GM19351 (cell line): ENCODE results near the gene STK39.
A peak's percentile ranks its signal among the peaks of the same experiment; 100 is the strongest.

Source experiments
- ATAC-seq: cut with Tn5 transposase; IDR thresholded peaks from one replicate; pipeline ENCODE4 v1.9.1; 2021; ENCODE audit warnings: mild to moderate bottlenecking, moderate library complexity; ENCODE audit not compliant: unreplicated experiment

Gene STK39

GRCh38 chr2:168210895-168211570, 36.4 kb downstream of the STK39 start:
- peak; percentile 62 for ATAC-seq

DNA sequence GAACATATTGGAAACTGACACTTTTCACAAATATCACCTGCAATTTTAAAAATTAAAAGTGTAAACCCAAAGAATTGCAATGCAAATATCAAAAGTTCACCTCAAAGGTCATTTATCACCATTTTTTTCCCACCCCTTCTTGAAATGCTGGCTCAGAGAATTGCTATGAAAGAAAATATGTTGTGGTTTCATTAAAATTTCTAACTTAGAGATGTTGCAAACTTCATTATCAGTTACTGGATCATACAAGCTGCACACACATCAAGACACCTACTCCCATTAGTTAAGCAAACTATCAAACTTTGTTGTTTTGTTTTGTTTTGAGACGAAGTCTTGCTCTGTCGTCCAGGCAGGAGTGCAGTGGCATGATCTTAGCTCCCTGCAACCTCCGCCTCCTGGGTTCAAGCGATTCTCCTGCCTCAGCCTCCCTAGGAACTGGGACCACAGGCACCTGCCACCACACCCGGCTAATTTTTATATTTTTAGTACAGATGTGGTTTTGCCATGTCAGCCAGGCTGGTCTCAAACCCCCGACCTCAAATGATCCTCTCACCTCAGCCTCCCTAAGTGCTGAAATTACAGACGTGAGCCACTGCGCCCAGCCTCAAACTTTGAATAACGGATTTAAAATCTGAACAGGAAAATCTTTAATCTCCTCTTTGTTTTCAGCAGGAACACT, 37.0 kb downstream of the STK39 start:
- ATAC-seq: no peak

- ATAC-seq: no peak
Measured at GRCh38 chr2:168208652-168209051, 38.7 kb downstream of the STK39 start.

- ATAC-seq: no peak
Measured at GRCh38 chr2:168207851-168208250, 39.5 kb downstream of the STK39 start.

GRCh38 chr2:168203762-168204693, 43.4 kb downstream of the STK39 start:
- ATAC-seq: no peak

DNA sequence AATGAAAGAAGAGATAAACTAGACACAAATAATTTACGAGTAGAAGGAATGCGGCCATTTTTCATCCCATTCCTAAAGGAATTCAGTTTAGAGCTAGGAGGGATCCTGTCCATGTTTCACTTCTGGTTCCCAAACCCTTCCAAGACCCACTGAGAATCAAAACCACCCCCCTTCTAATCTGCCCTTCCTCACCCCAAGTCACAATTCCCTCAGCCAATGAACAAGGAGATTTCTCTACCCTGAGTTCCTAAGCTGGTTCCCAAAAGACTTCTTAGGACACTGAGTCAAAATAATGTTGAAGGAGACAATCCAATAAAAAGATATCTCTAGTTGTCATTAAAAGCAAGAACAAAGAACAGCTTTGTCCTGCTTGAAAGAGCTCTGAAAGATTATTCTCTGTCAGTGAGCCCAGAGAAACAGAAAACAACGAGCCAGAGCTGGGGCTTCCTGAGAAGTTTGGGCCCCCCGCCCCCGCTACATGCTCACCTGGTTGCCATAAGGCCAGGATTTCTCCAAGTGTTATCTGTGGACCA, 45.7 kb downstream of the STK39 start:
- ATAC-seq: no peak

DNA sequence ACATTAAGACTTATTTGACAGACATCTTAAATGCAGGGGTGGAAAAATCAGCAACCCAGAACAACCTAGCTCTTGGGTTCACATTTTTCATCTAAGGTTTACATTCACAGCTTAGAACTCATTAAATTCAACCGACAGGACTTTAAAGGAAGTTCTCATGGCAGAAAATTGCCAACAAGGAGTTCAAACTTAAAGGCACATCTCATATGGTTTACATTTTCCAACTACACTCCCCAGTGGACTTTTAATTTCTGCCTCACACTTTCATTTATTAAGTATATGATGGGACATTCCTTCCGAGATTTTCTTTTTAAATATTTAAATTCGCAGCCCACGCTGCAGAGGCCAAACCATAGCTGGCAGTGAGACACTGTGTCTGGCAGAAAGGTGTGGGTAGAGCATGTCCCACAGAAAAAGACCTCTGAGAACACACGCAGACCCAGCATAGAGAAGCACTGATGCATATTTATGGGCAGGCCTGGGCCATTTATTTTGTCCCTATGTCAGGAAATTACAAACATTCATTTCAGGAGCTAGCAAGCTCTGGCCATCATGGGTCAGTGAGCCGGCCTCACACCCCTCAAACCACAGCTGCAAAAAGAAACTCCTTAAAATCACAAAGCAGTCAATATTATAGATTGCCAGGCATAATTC, 46.3 kb downstream of the STK39 start:
- no peak for ATAC-seq

GRCh38 chr2:168198476-168199207, 48.8 kb downstream of the STK39 start:
- no peak for ATAC-seq

DNA sequence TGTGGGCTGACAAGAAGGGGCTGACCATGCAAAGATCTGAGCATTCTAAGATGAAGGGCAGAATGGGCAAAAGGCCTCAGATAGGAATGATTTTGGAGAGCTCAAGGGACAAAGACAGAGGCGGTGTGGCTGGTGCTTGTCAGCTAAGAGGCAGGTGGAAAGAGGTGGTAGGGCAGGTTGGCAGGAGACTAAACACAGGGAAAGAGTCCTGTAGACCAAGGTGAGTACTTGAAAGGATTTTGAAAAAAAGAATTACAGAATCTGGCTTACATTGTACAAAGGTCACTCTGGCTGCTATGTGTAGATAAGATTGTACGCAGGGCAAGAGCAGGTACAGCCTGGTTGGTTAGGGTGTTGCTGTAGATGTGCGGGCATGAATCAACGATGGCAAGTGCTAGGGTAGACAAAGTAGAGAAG, 50.6 kb downstream of the STK39 start:
- ATAC-seq: no peak

DNA sequence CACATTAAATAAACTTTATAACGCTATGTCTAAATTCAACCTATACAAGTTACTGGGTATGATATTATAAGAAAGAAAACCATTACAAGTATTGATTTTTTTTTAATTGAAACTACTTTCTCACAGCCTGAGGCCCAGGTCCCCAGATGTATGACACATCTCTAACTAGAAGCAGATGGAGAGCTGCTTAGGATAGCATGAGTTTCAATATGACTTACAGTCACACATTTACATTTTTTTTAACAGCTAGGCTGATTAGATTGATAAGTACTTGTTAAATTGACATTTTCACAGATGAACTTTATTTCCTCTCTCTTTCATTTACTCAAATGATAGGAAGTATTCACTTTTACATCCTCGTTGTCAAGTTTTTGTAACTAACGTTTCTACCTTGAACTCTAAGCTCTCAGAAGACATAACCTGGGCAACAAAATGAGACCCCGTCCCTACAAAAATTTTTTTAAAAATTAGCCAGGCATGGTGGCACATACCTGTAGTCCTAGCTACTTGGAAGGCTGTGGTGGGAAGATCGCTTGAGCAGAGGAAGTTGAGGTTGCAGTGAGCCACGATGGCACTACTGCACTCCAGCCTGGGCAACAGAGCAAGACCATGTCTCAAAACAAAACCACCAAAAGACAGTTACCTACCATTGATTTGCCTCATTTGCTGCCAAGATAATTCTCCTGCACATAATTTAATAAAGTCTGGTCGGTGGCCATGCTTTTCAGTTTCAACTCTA, 52.4 kb downstream of the STK39 start:
- peak; percentile 95 for ATAC-seq

- ATAC-seq: no peak
Measured at GRCh38 chr2:168192839-168193616, 54.4 kb downstream of the STK39 start.

DNA sequence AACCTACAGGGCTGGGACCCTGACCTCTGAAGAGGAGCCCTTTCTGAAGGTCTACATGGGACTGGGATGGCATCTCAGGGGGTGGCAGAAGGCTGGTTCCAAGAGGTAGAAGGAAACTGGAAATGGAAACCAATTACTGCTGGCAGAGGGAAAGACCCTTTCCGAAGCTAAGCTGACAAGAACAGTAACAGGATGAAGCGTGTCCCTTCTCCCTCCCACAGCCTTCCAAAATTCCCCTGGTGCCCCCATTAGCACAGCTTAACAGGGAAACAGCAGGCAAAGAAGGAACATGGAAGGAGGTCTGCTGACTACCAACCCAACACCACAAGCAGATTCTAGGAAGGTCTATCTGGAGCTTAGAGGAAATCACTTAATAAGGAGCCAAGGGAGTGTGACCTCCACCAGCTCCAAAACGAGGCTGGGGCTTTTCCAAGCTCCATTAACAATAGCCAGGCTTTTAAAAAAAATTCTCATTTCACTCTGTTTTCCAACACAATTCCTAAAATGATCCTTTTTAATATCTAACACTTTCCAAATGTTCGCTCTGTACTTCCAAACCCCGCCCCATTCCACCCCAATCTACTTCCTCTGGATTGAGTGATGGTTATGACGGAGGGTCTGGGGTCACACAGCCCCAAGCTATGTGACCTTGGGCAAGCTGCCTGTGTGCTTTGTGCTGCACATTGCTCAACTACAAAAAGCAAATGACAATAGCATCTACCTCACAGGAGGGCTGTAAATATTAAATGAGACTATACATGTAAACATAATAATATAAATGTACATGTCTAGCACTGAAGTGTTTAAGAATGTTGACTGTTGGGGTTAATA, 55.2 kb downstream of the STK39 start:
- ATAC-seq: no peak

DNA sequence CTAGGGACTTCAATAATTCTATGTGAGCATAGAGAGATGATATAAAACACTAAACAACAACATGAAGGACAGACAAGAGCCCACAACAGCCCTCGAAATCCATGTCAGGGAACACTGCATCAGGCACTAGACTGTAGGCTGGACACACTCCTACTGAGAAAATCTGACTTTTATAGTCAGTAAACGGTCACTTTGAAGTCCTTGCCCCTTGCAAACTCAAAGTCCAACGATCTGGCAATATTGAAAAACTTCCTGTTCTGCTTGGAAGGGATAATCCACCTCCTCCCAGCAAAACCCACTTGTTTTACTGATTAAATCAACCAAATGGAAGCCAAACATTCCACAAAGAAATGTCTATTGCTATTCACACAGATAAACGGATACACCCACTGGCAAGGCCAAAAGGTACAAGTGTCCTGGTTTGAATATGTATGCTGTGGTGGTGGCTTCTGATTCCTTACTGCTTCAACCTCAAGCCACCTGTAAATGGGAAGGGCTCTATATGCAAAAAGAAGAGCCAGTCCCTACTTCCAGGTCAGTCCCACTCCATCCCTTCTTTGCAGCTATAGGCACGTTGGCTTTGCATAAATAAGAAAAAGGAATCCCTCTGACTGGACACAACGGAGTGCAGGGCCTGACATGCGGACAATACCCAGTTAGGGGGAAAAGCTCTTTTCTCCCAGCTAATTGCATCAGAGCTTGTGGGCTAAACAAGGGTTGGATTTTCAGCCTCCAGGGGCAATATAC, 56.6 kb downstream of the STK39 start:
- ATAC-seq: no peak

DNA sequence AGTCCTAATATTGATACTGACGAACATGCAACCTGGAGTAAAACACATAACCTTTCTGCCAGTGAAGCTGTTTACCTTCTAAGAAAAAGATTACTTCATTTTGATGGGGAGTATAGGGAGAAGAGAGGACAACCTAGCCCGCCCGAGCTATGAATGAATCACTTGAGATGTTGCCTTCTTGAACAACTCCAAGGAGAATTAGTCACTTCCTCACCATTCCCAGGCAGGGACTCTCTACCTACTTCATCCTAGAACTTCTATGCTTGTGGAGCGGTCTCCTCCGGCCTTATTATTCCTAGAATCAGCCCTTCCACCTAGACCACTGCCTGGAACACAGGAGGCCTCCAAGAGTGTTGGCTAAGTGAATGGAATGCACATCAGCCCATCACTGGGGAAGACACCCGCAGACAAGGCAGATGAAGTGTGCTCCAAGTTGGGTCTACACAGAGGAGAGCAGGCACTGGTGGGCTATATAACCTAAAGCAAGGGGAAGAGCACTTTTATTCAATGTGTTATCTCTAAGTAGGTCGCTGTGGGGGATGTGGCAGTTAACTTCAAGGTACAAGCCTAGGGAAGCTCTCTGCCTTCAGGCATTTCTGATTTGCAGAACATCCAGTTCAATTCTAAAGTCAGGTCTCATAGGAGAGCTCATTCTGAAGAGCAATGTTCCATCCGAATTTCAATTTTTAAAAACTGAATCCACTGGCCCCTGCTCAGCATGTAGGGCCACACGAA, 57.4 kb downstream of the STK39 start:
- ATAC-seq: no peak

DNA sequence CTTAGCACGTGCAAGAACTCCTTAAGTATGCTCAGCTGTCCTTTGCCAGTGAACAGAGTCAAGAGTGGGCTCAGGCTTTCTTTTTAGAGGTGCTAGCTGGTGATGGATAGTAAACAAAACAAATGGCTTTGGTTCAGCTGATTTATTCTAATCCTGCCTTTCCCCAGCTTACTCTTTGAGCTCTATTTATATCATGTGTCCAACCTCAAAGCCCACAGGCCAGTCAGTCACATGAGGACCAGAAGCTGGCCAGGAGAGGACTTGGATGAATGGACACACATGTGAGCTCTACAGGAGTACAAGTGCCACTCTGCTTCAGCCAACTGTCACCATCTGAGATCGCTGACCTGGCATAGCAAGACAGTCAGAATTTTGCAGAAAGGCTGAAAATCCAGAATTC, 59.4 kb downstream of the STK39 start:
- ATAC-seq: no peak

DNA sequence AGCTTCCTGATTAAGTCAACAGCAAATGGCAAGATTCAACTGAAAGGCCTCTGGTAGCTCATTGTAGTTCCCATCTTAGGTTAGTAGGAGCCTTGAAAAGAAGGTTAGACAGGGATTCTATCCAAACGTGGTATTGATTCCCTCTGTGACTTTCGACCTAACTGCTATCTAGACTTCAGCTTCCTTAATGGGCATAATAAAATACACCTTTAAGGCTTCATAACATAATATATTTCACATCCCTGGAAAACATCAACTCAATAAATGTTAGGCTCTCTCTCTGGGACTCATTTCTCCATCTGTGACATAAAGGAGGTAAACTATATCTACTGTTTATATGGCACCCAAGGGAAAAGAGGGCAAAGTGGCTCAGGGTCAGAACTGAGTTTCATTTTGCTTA, 60.9 kb downstream of the STK39 start:
- ATAC-seq: no peak
